A204.1 (cell line): ENCODE data around the gene RBSN.

Experiments used
- FAIRE-seq: peaks from 2 replicates; lab custom pipeline; 2012; peaks lifted over from hg19 to GRCh38; lab: Jason Lieb, UNC

RBSN gene

DNA sequence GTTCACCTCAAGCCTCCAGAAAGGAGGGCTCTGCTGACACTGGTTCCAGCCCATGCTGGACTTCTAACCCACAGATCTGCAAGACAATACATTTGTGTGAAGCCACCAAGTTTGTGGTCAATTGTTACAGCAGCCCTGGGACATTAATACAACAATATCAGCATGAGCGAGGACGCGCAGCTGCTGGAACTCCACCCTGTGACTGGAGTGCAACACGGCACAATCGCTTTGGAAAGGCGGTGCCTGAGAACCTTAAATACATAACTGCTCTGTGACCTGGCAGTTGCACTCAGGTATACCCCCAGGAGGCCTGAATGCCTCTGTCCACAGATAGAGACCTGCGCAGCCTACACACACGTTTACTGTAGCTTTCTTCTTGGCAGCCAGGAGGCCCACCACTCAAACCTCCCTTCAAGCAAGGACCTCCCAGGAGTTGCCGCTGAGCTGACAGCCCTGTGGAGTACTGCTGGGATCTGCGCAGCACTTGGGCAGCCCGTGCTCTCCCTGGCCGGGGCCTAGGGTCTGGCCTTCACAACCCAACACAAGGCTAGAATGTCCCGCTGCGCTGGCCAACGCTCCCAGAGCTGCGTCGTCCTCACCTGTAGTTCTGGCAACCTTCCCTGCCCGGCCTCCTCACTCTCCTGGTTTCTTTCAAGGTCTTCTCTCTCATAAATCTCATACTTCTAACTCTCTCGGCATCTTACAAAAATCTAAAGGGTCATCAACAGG, 42.1 kb downstream of the RBSN start:
- FAIRE-seq, result no peak

DNA sequence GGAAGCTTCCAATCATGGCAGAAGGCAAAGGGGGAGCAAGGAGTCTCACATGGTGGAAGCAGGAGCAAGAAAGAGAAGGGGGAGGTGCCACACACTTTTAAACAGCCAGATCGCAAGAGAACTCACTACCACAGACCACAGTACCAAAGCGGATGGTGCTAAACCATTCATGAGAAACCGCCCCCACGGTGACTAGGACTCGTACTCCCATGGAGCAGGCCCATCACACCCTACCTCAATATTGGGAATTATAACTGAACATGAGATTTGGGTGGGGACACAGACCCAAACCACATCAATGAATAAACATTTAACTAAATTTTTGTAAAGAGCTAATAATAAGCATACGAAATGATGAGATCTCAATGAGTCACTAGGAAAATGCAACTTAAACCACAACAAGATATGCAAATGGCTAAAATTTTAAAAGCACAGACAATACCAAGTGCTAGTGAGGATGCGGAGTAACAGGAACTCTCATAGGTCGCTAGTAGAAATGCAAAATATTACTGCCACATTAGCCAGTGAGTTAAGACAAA, 43.9 kb downstream of the RBSN start:
- no peak for FAIRE-seq

DNA sequence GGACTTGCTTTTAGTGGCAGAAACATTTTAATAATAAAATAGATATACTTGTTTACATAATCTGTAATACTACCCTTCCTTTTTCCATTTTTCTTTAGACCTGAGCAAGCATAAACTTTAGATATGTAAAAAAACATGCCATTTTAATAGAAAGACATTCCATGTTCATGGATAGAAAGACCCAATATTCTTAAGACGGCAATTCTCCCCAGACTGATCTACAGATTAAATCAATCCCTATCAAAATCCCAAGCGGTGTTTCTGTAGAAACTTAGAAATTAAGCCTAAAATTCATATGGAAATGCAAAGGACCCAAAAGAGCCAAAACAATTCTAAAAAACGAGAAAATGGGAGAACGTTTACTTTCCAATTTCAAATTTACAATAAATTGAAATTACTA, 45.4 kb downstream of the RBSN start:
- no peak for FAIRE-seq

DNA sequence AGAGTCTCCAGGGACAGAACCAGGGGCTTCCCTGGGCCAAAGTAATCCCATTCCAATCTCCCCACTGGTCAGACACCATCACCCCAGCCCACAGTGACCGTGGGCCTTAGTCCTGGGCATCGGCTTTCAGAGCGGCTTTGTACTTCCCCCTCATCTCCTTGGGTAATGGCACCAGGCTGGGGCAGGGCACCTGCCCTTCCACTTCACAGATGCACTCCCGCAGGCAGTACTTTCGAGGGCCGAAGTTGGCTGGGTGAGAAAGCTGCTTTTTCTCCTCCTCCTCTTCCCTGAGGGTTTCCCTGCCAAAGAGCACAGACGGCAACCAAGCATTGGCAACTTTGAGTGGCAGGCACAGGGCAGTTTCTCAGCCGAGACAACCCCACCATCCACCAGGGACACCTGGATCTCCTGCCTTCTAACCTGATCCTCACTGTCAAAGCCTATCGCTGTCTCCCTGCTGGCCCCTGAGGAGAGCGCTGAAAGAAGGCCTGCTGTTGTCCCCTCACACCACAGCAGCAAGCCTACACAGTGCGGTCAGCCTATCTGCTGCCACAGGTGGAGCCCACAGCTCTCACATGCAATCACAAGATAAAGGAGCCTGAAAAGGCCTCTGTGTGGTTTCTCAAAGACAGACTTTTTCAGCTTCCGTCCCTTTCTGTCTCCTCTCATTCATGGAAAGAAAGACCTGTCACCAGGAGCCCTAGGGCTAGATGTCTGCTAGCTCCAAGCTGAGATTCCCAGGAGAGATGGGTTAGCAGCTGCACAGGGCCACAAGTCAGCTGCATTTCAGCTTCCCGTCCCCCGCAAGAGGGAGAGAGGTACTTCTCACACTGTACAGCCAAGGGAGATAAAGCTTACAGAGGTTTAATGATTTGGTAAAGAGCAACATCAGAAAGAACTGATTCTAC, 46.4 kb downstream of the RBSN start:
- no peak for FAIRE-seq

DNA sequence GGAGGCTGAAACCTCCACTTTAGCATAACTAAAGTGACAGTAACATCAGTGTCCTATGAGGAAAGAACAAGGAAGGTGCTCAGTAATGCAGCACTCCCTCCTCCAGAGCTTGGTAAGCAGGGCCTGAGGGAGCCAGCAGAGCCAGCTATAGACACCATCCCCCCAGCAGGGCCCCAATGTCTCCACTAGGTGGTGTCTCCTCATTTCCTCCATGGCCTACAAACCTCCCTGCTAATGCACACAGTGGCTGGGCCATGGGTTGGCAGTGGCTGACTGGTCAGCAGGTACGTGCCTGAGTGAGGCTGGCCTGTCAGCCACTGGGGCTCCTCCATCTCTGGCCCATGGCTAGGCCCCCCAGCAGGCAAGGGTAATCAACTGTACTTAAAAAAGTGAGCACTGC, 47.4 kb downstream of the RBSN start:
- FAIRE-seq, result no peak

DNA sequence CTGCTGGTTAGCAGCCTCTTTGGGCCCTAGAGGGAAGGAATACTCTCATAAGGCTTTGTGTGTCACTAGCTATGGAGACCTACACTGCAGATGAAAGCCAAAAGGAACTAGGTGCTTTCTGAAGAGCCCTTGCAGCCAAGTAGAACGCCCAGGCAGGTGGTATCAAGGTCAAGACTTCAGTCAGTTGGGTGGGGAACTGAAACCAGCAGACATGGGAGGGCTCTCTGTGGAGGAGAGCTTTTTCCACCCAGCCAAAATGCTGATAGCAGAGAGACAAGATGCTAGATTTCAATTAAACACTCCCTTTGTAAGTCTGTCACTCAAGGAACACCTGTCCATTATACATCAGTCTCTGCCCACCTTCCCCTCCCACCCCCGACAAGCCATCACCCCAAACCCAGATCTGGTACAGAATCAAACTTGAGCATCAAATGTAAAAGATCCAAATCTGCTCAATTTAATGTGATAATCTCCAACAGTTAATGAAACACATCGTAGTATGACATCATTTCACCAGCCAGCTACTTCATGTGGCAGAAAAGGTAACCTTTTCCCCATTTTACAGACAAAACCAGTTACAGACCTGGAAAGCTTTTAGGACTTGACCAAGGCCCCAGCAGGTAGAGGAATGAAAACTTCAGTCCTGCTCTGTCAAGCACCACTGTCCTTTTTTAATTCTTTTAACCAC, 48.4 kb downstream of the RBSN start:
- no peak for FAIRE-seq

DNA sequence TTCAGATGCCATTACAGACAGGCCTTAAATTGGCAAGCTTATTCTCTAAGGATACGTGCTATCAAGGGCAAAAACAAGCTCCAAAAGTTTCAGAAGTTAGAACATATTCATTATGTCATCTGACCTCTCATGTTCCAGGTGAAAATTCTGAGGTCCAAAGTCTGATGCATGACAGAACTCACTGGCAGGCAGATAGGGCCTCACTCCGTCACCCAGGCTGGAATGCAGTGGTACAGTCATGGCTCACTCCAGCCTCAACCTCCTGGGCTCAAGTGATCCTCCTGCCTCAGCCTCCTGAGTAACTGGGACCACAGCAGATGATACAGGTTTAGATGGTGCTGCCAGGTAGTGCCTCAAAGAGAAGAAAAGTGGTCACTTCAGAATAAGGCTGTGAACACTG, 49.4 kb downstream of the RBSN start:
- FAIRE-seq, result no peak

DNA sequence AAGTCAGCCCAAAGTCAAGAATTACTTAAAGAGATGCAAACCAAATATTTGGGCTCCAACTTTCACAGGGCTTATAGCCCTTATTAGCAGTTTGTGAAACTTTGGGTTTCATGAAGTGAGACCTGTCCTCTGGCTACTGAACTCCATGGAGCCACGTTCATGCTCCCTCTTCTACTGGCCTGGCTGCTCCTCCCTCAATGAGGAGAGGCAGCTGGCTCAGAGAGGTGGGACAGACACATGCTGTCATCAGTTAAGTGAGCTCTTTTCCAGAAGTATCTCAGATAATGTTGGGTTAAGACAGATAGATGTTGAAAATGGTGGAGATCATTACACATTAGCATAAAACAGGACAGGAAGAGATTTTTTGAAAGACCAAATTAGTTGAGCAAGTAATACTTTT, 53.3 kb downstream of the RBSN start:
- no peak for FAIRE-seq

DNA sequence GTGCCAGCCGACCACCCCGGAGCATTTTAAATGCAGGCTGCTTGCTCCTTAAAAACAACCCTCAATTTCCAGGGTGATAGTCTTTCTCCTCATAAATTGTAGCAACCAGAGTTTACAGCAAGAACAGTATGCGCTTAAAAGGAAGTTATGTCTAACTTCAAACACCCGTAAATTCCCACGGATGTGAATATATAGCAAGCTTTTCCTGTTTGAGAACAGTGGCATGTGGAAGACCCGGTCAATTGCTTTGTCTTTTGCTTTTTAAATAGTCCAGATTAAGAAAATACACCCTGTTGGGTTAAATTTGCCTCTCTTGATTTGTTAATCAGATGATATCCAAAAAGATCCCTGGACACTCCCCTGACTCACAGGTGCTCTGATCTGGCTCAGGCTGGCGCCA, 54.6 kb downstream of the RBSN start:
- FAIRE-seq, result no peak

DNA sequence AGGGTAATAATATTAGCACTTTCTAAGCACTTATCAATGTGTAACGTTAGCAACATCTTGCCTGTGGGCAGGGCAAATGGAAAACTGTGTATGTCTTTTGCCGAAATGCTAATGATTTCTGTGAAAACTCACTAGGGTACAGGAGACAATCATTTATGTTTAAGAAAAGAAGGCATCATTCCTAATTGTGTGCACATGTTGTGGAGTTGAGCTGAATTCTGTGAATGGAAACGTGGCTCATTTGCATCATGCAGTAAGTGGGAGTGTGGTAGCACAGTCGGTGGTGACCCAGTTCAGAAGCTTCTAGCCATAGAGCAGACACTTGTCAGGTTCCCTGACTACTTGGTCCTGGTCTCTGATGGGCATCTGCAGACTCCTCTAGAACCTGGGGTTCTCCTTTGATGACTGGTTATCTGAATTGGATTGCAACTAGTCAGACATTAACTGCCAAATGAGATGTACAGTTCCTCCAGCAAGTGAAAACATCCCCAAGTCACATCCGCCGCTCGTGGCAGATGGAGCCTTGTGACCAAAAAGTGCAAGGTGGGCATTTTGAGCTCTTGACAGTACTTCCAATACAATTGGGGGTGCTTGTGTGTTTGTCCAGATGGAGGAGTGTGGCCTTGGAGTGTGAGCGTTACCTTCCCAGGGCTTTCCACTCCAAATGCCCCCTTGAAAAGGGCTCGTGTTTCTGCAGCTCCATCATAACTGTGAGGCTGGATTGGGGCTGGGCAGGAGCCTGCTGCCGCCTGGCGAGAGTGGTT, 55.4 kb downstream of the RBSN start:
- FAIRE-seq, result no peak

DNA sequence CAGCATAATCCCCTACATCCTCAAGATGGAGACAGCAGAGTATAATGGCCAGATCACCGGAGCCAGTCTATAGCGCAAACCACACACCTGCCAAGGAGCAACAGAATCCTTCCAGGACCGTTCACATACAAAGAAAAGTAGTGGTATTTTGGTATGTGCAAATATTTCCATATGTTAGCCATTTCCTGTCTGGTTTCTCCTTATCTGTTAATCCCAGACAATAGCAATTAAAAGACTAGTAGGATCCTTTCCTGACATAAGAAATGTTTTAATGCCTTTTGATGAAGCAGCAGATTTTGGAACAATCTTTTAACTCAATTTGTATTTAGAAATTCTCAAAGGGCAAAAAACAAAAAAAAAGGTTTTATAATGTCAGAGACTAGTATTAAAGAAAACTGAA, 56.0 kb downstream of the RBSN start:
- FAIRE-seq, result no peak

DNA sequence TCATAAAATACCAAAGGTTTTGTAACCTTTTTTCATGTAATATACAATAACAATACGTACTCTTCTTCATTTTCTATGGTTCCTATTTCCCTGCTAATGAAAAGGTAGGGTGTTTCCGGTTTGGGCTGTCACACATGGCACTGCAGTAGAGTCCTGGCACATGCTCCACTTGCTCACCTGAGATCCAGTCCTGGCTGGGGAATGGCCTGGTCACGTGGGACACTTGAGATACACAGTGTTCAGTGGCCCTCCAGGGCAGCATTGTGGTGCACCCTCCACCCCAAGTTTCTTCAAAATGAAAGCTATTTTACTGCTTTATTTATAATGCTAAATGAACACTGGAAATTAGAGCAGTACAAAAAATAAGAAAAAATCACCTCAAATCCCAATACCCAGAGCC, 57.0 kb downstream of the RBSN start:
- no peak for FAIRE-seq

DNA sequence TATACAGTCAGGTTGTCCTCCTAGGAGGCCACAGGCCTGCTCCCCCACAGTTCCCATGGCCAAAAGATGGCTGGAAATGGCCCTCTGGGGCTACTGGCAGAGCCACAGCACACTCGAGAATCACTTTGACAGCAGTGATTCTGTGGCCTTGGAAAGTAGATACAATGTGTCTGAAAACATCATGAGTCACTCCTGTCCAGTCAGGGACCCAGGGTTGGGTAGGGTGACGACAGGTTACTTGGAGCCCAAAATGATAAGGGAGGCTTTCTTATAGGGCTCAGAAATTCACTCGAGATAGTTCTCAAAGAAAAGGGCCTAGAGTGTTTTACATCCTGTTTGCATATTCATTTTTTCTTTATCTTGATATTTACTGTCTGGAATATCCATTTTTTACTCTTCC, 58.1 kb downstream of the RBSN start:
- no peak for FAIRE-seq

DNA sequence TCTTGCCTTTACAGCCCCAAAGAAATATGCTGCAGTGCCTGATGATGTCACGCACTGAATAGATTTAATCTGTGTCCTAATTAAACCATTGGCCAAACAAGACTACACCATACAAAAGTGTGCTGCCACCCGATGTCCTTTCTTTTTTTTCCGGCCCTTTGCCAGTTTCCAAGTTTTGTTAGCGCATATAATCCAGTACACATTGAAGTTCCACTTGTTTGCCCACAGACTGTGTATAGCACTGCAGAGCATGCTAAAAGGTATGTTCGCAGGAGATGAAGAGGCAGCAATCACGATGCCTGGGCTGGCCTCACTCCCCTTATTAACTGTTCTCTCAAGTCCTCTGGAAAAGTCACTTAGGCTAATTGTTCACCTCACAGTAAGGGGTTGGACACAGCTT, 60.6 kb downstream of the RBSN start:
- FAIRE-seq, result no peak

DNA sequence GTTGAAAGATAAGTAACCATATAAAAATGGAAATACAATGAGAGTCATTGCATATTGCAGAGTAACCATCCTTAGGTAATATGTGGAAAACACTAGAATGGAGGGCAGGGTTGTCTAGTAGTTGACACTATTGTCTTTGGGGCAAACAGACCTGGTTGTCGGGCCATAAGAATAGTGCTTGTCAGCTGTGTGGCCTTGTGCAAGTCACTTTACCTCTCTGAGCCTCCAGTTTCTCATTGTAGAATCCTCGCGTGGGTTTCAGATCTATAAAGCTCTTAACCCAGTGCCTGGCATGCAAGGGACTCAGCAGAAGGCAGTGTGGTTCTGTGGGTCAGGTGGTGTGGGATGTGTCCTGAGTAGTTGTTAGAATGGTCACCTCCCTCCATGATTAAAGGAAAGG, 65.8 kb downstream of the RBSN start:
- FAIRE-seq, result no peak

DNA sequence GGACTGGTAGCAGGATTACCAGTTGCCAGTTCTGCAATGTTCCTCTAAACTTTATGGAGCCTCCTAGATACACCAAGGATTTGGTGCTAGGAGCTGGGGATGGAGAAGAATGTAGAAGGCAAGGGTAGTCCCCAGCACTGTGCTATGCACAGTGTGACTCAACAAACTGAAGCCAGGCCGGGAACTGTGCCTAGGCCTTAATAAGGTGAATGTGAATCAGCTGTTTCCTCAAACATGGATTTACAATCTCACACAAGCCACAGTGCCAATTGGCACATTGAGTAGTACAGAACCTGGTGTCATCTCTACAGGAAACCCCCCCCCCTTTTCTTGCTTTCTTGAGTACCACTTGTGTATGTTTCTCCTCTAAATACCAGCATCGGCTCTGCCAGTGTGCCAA, 66.3 kb downstream of the RBSN start:
- FAIRE-seq, result no peak

DNA sequence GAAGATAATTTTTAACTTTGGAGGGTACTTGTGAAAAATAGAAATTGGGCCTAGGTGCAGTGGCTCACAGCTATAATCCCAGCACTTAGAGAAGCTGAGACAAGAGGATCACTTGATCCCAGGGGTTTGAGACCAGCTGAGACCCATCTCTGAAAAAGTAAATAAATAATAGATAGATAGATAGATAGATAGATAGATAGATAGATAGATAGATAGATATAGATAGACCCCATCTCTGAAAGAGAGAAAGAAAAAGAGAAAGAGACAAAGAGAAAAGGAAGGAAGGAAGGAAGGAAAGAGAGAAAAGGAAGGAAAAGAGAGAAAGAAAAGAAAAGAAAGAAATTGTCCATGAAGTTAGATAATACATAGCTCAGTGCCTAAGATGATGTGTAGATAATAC, 69.3 kb downstream of the RBSN start:
- FAIRE-seq, result no peak

DNA sequence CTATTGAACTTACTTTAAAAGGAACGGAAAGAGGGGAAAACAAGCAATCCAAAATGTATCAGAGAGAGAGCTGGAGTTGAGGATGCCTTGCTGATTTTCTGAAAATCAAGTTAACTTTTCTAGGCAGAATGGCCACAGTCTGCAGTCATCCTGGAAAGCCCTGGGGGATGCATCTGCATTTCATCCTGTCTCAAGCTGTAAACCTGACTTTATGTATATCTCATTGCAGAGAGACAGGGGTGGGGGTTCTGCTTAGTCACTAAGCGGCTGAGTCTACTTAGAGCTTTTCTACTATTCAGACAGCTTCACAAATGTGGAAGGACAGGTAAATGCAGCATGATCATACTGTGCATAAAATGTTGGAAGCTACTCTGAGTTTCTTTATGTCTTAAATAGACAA, 75.2 kb downstream of the RBSN start:
- FAIRE-seq, result no peak

DNA sequence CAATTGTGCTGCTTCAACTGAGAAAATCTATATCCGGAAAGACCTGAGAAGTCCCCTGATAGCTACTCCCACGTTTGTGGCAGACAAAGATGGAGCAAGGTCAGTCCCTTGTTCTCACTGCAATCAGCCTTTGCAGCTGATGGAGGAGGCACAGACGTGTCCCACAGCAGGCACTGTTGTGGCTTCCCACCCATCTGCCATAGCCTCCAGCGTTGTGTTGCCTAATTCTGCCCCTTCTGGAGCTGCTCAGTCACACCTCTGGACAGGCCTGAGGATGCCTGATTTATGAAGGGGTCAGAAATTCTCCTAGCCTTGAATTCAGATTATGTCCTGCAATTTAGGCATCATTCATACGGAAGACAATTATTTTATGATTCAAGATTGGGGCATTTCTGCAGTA, 75.7 kb downstream of the RBSN start:
- FAIRE-seq, result no peak
